ENCODE results near the gene WDFY1. TPM values are rescaled to one million over a fixed set of nuclear protein-coding genes. Genes with fewer than 3 reads are reported as not detected.
A peak's percentile ranks its signal among the peaks of the same experiment; 100 is the strongest.

WDFY1 gene
- total RNA-seq, 4 donors from 2014 or later, result 40.4 to 99.6 (median 71.6) TPM

DNA sequence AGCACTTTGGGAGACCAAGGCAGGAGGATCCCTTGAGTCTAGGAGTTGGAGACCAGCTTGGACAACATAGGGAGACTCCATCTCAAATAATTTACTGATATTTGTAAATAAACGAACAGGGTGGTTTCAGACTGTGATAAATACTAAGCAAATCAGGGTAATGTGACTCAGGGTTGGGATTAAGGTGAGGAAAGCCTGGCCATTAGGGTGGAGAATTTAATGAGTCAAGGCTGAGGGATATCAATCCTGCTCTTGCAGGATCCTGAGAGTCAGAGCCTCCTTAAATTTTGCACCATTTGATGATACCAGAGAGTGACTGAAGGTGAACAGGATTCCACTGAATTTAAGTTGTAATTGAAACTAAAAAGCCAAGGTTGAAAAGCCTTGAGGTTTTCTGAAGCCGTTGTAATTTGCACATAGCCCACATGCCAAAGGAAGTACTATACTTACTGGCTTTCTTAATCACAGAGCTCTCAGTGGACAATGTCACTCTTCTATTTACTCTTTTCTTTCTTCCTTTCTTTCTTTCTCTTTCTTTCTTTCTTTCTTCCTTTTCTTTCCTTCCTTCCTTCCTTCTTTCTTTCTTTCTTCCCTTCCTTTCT lies 79.1 kb downstream of the WDFY1 start:
- DNase-seq, result no peak
- no peak for TF ChIP-seq EP300 (IDR thresholded peaks at IDR 0.05; ENCODE audit: low read depth)
- TF ChIP-seq POLR2A (IDR thresholded peaks at IDR 0.05), result no peak
- TF ChIP-seq POLR2AphosphoS5 (IDR thresholded peaks at IDR 0.05), result no peak
- TF ChIP-seq CTCF (IDR thresholded peaks at IDR 0.05), result no peak
- no peaks in the 10 kb centered on the region for H3K36me3 ChIP-seq
- H3K4me1 ChIP-seq, result peaks cover 0 to 10% (median 6%) of the 10 kb centered on the region in 4 donors
- no peak overlapping the region for H3K27ac ChIP-seq
- H3K9me3 ChIP-seq, result no peaks in the 10 kb centered on the region
- no peaks in the 10 kb centered on the region for H3K27me3 ChIP-seq
- in situ Hi-C loops (cut with MboI; ENCODE audit: low pct_ligation_motif_present in 1 of 4, low pct_unique_long_range_greater_than_20kb in 1 of 4, low sequenced_read_pairs in 3 of 4) (no loop called here), intact Hi-C loops (cut with DNase I; ENCODE audit: low total_unique reads) (no loop called here)
- 70 to 78% methylated on average over 1 to 2 of the region's 2 CpGs for WGBS, 2 donors (ENCODE audit: low coverage in 1 of 2)
- H3K4me3 ChIP-seq, result no peak overlapping the region

GRCh38 chr2:223865124-223865523 lies 80.0 kb downstream of the WDFY1 start:
- intact Hi-C loops (cut with DNase I; ENCODE audit: low total_unique reads) (no loop called here), in situ Hi-C loops (cut with MboI; ENCODE audit: low pct_ligation_motif_present in 1 of 4, low pct_unique_long_range_greater_than_20kb in 1 of 4, low sequenced_read_pairs in 3 of 4) (no loop called here)
- no peak overlapping the region for H3K4me3 ChIP-seq
- 84 to 88% methylated on average over 4 of the region's 4 CpGs for WGBS, 2 donors (ENCODE audit: low coverage in 1 of 2)
- no peak for DNase-seq
- H3K27me3 ChIP-seq, result no peaks in the 10 kb centered on the region
- no peaks in the 10 kb centered on the region for H3K9me3 ChIP-seq
- no peak for TF ChIP-seq POLR2A (IDR thresholded peaks at IDR 0.05)
- TF ChIP-seq POLR2AphosphoS5 (IDR thresholded peaks at IDR 0.05), result no peak
- no peak for TF ChIP-seq EP300 (IDR thresholded peaks at IDR 0.05; ENCODE audit: low read depth)
- TF ChIP-seq CTCF (IDR thresholded peaks at IDR 0.05), result no peak
- H3K27ac ChIP-seq, result no peak overlapping the region
- no peaks in the 10 kb centered on the region for H3K36me3 ChIP-seq
- peaks cover 5 to 18% (median 13%) of the 10 kb centered on the region in 4 donors for H3K4me1 ChIP-seq

GRCh38 chr2:223863491-223863890 lies 81.6 kb downstream of the WDFY1 start:
- in situ Hi-C loops (cut with MboI; ENCODE audit: low pct_ligation_motif_present in 1 of 4, low pct_unique_long_range_greater_than_20kb in 1 of 4, low sequenced_read_pairs in 3 of 4) (no loop called here), intact Hi-C loops (cut with DNase I; ENCODE audit: low total_unique reads) (no loop called here)
- TF ChIP-seq EP300 (IDR thresholded peaks at IDR 0.05; ENCODE audit: low read depth) (no peak), POLR2AphosphoS5 (IDR thresholded peaks at IDR 0.05) (no peak), CTCF (IDR thresholded peaks at IDR 0.05) (no peak), POLR2A (IDR thresholded peaks at IDR 0.05) (no peak)
- DNase-seq, result no peak
- Histone ChIP-seq H3K9me3 (no peaks in the 10 kb centered on the region), H3K36me3 (no peaks in the 10 kb centered on the region), H3K4me3 (no peak overlapping the region), H3K27me3 (no peaks in the 10 kb centered on the region), H3K27ac (no peak overlapping the region), H3K4me1 (peaks cover 5 to 22% (median 13%) of the 10 kb centered on the region in 4 donors)
- WGBS, 2 donors (ENCODE audit: low coverage in 1 of 2), result 42 to 78% methylated on average over 2 of the region's 2 CpGs

- H3K27ac ChIP-seq, result peak overlapping the region; percentile 66 to 73 (median 68)
Observed at GRCh38 chr2:223860809-223861738, 84.1 kb downstream of the WDFY1 start.

More at GRCh38 chr2:223860809-223861738, 84.1 kb downstream of the WDFY1 start:
- H3K27me3 ChIP-seq, result no peaks in the 10 kb centered on the region
- WGBS, 2 donors (ENCODE audit: low coverage in 1 of 2), result 10 to 48% methylated on average over 2 to 5 of the region's 5 CpGs
- peak in 1 of 5 experiments; percentile 9 for TF ChIP-seq CTCF (IDR thresholded peaks at IDR 0.05)
- no peak for TF ChIP-seq POLR2A (IDR thresholded peaks at IDR 0.05)
- no peak for TF ChIP-seq POLR2AphosphoS5 (IDR thresholded peaks at IDR 0.05)
- TF ChIP-seq EP300 (IDR thresholded peaks at IDR 0.05; ENCODE audit: low read depth), result no peak
- intact Hi-C loops (cut with DNase I; ENCODE audit: low total_unique reads), result no loop called here
- no peaks in the 10 kb centered on the region for H3K9me3 ChIP-seq
- in situ Hi-C loops (cut with MboI; ENCODE audit: low pct_ligation_motif_present in 1 of 4, low pct_unique_long_range_greater_than_20kb in 1 of 4, low sequenced_read_pairs in 3 of 4), result no loop called here
- DNase-seq, result peak; percentile 65
- H3K4me3 ChIP-seq, result no peak overlapping the region
- H3K36me3 ChIP-seq, result no peaks in the 10 kb centered on the region
- H3K4me1 ChIP-seq, result peaks cover 5 to 22% (median 13%) of the 10 kb centered on the region in 4 donors
